Endothelial cell (in vitro differentiated cells): ENCODE results near the gene EPHA1. TPM values are rescaled to one million over a fixed set of nuclear protein-coding genes. Genes with fewer than 3 reads are reported as not detected.

ENCODE experiments used
- DNase-seq: peaks from one replicate; pipeline ENCODE4 v3.0.0; 2021; ENCODE audit warnings: low spot score
- H3K27ac Mint-ChIP-seq: one replicate; pipeline ENCODE4 v1.8.0; 2021; ENCODE audit warnings: mixed read lengths, inconsistent platforms; ENCODE audit not compliant: unreplicated experiment
- H3K27me3 Mint-ChIP-seq: one replicate; pipeline ENCODE4 v1.8.0; 2021; ENCODE audit warnings: mild to moderate bottlenecking, moderate library complexity, mixed read lengths, inconsistent platforms; ENCODE audit not compliant: unreplicated experiment
- H3K36me3 Mint-ChIP-seq: one replicate; pipeline ENCODE4 v1.8.0; 2021; ENCODE audit warnings: mild to moderate bottlenecking, low read depth, mixed read lengths, inconsistent platforms; ENCODE audit not compliant: unreplicated experiment
- H3K4me1 Mint-ChIP-seq: one replicate; pipeline ENCODE4 v1.8.0; 2021; ENCODE audit warnings: mild to moderate bottlenecking, mixed read lengths, inconsistent platforms; ENCODE audit not compliant: unreplicated experiment
- H3K4me3 Mint-ChIP-seq: one replicate; pipeline ENCODE4 v1.8.0; 2021; ENCODE audit warnings: mild to moderate bottlenecking, mixed read lengths, inconsistent platforms; ENCODE audit not compliant: unreplicated experiment
- H3K9me3 Mint-ChIP-seq: one replicate; pipeline ENCODE4 v1.8.0; 2021; ENCODE audit warnings: mixed read lengths, inconsistent platforms; ENCODE audit not compliant: unreplicated experiment
- CTCF ChIP-seq: fragments of 200-600 bp; sonication (generic); IDR thresholded peaks from one replicate; pipeline ENCODE4 v1.5.0; 2021; ENCODE audit warnings: antibody characterized with exemption; ENCODE audit not compliant: unreplicated experiment
- total RNA-seq: library from RNA; stranded (reverse); fragmentation: NEBNext Ultra II Directional; extraction: Animal tissue kit (Norgen Biotek cat#: 25700); gene quantifications from one replicate; pipeline ENCODE4 v1.2.1, GENCODE V29; 2021; ENCODE audit not compliant: unreplicated experiment

EPHA1 gene
- total RNA-seq, 1 donor from 2014 or later, result 7.1 TPM

DNA sequence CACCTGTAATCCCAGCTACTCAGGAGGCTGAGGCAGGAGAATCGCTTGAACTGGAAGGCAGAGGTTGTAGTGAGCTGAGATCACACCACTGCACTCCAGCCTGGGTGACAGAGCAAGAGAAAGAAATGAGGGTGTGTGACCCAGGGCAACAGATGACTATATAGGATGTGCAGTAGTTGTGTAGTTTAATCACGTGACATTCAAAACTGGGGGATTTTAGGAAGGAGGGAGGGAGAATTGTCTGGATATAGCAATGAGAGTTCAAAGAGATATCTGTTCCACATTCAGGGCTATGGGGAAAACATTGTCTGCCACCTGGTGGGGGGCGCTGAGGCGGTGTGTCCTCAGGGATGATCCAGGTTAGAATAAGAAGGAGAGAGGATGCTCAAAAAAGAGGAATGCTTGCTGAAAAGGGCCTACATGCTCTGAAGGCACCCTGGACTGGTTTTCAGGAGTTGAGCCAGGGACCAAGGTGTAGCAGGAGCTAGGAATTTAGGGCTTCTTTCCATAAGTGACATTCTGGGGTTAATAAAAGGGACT, 35.3 kb downstream of the EPHA1 start:
- H3K4me3 Mint-ChIP-seq, result no peak overlapping the region
- H3K9me3 Mint-ChIP-seq, result no peaks in the 10 kb centered on the region
- no peaks in the 10 kb centered on the region for H3K36me3 Mint-ChIP-seq
- H3K27ac Mint-ChIP-seq, result no peak overlapping the region
- H3K4me1 Mint-ChIP-seq, result peaks cover 30% of the 10 kb centered on the region
- peaks cover 7% of the 10 kb centered on the region for H3K27me3 Mint-ChIP-seq
- no peak for TF ChIP-seq CTCF
- no peak for DNase-seq

DNA sequence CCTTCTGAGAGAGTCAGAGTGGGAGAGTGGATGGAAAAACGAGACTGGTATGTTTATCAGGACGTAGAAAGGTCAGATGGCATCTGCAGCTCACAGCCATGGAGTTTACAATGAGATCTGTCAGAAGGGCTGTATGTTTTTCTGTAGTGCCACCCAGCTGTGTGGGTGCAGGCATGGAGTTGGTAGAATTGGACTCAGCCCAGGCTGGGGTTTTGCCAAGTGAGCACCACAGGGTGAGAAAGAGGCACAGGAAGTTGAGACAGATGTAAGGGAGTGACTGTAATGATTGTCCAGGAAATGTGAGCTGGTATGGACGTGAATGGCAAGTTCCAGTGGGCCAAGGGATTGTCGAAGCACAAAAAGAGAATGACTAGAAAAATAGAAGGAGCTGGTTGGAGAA, 36.6 kb downstream of the EPHA1 start:
- Mint-ChIP-seq H3K27ac (no peak overlapping the region), H3K9me3 (no peaks in the 10 kb centered on the region), H3K4me1 (peaks cover 28% of the 10 kb centered on the region), H3K36me3 (no peaks in the 10 kb centered on the region), H3K4me3 (no peak overlapping the region), H3K27me3 (peaks cover 5% of the 10 kb centered on the region)
- no peak for DNase-seq
- TF ChIP-seq CTCF, result no peak

DNA sequence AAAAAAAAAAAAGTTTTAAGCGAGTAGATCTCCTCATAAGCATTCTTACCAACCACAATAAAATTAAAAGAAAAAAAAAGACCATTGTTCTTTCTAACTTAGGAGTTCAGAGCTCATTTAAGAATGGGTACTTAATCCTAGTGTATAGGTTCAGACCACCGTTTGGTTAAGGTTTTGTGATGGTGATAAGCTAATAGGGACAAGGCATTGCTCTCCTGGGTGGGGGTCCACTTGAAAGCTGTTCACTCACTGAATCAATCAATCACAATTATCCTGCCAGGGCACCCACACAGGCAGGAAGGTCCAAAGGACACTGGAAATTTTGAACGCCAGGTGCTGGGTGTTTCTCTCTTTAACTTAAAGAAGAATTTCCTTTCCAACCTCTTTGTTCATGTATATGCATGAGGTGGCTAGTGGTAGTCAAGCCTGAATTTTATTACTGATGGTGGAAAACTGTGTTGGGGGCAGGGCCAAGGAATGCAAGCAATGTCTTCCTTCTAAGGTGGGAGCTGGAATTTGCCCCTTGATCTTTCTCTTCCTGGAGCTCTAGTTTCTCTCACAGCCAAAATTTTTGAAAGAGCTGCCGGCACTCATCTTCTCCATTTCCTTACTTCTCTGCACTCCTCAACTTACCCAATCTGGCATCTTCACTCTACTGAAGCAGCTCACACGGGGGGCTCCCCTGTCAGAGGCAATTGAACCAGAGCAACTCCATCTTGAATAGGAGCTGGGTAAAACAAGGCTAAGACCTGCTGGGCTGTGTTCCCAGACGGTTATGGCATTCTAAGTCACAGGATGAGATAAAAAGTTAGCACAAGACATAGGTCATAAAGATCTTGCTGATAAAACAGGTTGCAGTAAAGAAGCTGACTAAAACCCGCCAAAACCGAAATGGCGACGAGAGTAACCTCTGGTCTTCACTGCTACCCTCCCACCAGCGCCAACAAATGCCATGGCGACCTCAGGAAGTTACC, 38.7 kb downstream of the EPHA1 start:
- DNase-seq, result no peak
- Mint-ChIP-seq H3K36me3 (no peaks in the 10 kb centered on the region), H3K4me1 (peaks cover 20% of the 10 kb centered on the region), H3K27ac (no peak overlapping the region), H3K27me3 (peaks cover 6% of the 10 kb centered on the region), H3K4me3 (no peak overlapping the region), H3K9me3 (no peaks in the 10 kb centered on the region)
- no peak for TF ChIP-seq CTCF

DNA sequence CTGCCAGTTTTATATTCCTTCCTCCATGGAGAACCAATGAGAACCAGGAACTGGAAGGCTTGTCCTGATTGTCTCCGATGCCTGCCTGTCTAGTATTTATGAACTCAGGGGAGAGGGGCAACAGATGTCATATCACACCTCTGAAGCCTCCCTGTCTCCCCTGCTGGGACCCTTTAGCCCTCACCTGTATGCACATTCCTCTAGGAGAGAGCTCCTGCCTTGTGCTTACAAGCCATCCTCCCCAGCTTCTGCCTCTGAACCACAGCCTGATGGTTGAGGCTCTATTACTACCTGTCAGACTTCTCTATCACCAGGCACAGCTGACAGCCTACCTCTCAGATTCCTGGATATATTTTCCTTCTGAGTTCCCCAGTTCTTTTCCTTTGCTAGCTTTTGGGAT, 40.3 kb downstream of the EPHA1 start:
- peaks cover 5% of the 10 kb centered on the region for H3K27me3 Mint-ChIP-seq
- TF ChIP-seq CTCF, result no peak
- peaks cover 20% of the 10 kb centered on the region for H3K4me1 Mint-ChIP-seq
- no peak overlapping the region for H3K4me3 Mint-ChIP-seq
- no peaks in the 10 kb centered on the region for H3K9me3 Mint-ChIP-seq
- DNase-seq, result no peak
- H3K27ac Mint-ChIP-seq, result no peak overlapping the region
- H3K36me3 Mint-ChIP-seq, result no peaks in the 10 kb centered on the region

GRCh38 chr7:143367972-143368371, 40.7 kb downstream of the EPHA1 start:
- no peak overlapping the region for H3K4me3 Mint-ChIP-seq
- H3K27ac Mint-ChIP-seq, result no peak overlapping the region
- H3K4me1 Mint-ChIP-seq, result peaks cover 24% of the 10 kb centered on the region
- TF ChIP-seq CTCF, result no peak
- no peaks in the 10 kb centered on the region for H3K9me3 Mint-ChIP-seq
- peaks cover 3% of the 10 kb centered on the region for H3K36me3 Mint-ChIP-seq
- H3K27me3 Mint-ChIP-seq, result peaks cover 7% of the 10 kb centered on the region
- DNase-seq, result no peak
